K562 (cell line): ENCODE data around the gene KLK1. TPM values are rescaled to one million over a fixed set of nuclear protein-coding genes. Genes with fewer than 3 reads are reported as not detected.

Source experiments
- ATAC-seq: fragments of 200-7000 bp; cut with Tn5 transposase; 3 replicates; pipeline ENCODE4 v1.9.1; 2020; ENCODE audit warnings: moderate library complexity
- BruUV-seq: library from RNA; stranded (reverse); fragments of 400-500 nt; replicated peaks from 2 replicates; lab custom pipeline; 2021; lab: Mats Ljungman, UMichigan
- CTCF ChIA-PET: fragments of 300-600 bp; formaldehyde crosslinking; extraction: SDS; loops from one replicate; lab custom pipeline; 2021; ENCODE audit warnings: low intra/inter-chr PET ratio; lab: Yijun Ruan, JAX
- POLR2A ChIA-PET: fragments of 300-600, 350-650 bp; sonication (Branson Sonifier 250); formaldehyde crosslinking; extraction: SDS; loops from one replicate; lab custom pipeline; 2021; ENCODE audit warnings: antibody characterized with exemption, inconsistent platforms; lab: Yijun Ruan, JAX
- DNase-seq, 4 experiments: peaks; one replicate each; pipeline versions ENCODE4 v3.0.0 to v3.0.0-alpha.2; 2011 to 2018; ENCODE audit warnings: low spot score in 3 of 4, mixed read lengths in 3 of 4; ENCODE audit errors: extremely low read depth in 1 of 4
- FAIRE-seq: peaks from 2 replicates; lab custom pipeline; 2011; peaks lifted over from hg19 to GRCh38; lab: Jason Lieb, UNC
- H2AFZ ChIP-seq: 2 replicates; pipeline ENCODE4 v1.6.0; 2011; ENCODE audit warnings: low read depth, low read length, control low read depth, inconsistent platforms
- H3K27ac ChIP-seq: fragments of 200-600 bp; 3 replicates; pipeline ENCODE4 v1.8.0; 2011; ENCODE audit warnings: low read depth, mild to moderate bottlenecking, control low read depth, inconsistent platforms, low read length, moderate library complexity, mixed read lengths; ENCODE audit errors: extremely low read depth
- H3K27me3 ChIP-seq, 2 experiments: fragments of 300-600 bp in 1 of 2; 2 replicates in 1 of 2; 3 replicates in 1 of 2; pipeline versions ENCODE4 v1.6.0 to v1.8.0; 2011; ENCODE audit warnings: inconsistent platforms in 2 of 2, low read length in 2 of 2, mild to moderate bottlenecking in 1 of 2, mixed read lengths in 1 of 2, moderate library complexity in 1 of 2; ENCODE audit not compliant: control insufficient read depth in 2 of 2, insufficient read depth in 2 of 2
- H3K36me3 ChIP-seq: fragments of 300-600 bp; 3 replicates; pipeline ENCODE4 v1.8.0; 2011; ENCODE audit warnings: mild to moderate bottlenecking, low read length, inconsistent platforms; ENCODE audit not compliant: control insufficient read depth, insufficient read depth
- H3K4me1 ChIP-seq, 2 experiments: fragments of 200-600 bp in 1 of 2; replicated peaks in 1 of 2; 2 replicates in 1 of 2; 3 replicates in 1 of 2; pipeline versions ENCODE4 v1.5.1 to v1.8.0; 2011; ENCODE audit warnings: inconsistent platforms in 2 of 2, low read length in 2 of 2, mild to moderate bottlenecking in 1 of 2, mixed read lengths in 1 of 2, moderate library complexity in 1 of 2; ENCODE audit not compliant: control insufficient read depth in 2 of 2, insufficient read depth in 2 of 2
- H3K4me2 ChIP-seq: 2 replicates; pipeline ENCODE4 v1.6.1; 2011; ENCODE audit warnings: low read length, control low read depth, inconsistent platforms, mixed read lengths; ENCODE audit not compliant: insufficient read depth
- H3K4me3 ChIP-seq: fragments of 200-600 bp; sonication (generic), shearing (Covaris generic); 2 replicates; pipeline ENCODE4 v1.5.1; 2016; ENCODE audit warnings: control low read depth, inconsistent platforms
- H3K79me2 ChIP-seq: fragments of 200-600 bp; 3 replicates; pipeline ENCODE4 v1.8.0; 2011; ENCODE audit warnings: low read length, inconsistent platforms; ENCODE audit not compliant: control insufficient read depth, insufficient read depth
- H3K9ac ChIP-seq, 2 experiments: 2 replicates each; pipeline versions ENCODE4 v1.6.0 to v1.6.1; 2011; ENCODE audit warnings: low read depth in 2 of 2, low read length in 2 of 2, control low read depth in 1 of 2, inconsistent platforms in 1 of 2, mild to moderate bottlenecking in 1 of 2, mixed read lengths in 1 of 2; ENCODE audit not compliant: insufficient read depth in 1 of 2
- H3K9me1 ChIP-seq: one replicate; pipeline ENCODE4 v1.6.0; 2011; ENCODE audit warnings: inconsistent platforms, mild to moderate bottlenecking, low read length, moderate library complexity; ENCODE audit not compliant: control insufficient read depth, insufficient read depth
- H3K9me3 ChIP-seq: replicated peaks from 2 replicates; pipeline ENCODE4 v1.5.1; 2011; ENCODE audit warnings: low read depth, low read length, inconsistent platforms; ENCODE audit not compliant: control insufficient read depth, insufficient read depth
- H4K20me1 ChIP-seq: replicated peaks from 2 replicates; pipeline ENCODE4 v1.6.1; 2011; ENCODE audit warnings: low read length, inconsistent platforms, mixed read lengths; ENCODE audit not compliant: control insufficient read depth, insufficient read depth
- BCOR ChIP-seq: fragments of 450-650 bp; IDR thresholded peaks from 2 replicates; pipeline ENCODE4 v1.6.1; 2016
- CBX5 ChIP-seq: IDR thresholded peaks from 2 replicates; pipeline ENCODE4 v1.6.1; 2014; ENCODE audit warnings: low read depth, borderline replicate concordance
- ETS1 ChIP-seq: conservative IDR thresholded peaks from 2 replicates; pipeline ENCODE4 v1.6.1; 2011; ENCODE audit warnings: low read depth, mild to moderate bottlenecking, low read length; ENCODE audit not compliant: control insufficient read depth
- HIVEP1 ChIP-seq: fragments of 250-450 bp; sonication (Bioruptor Pico); IDR thresholded peaks from 2 replicates; pipeline ENCODE4 v1.4.0; 2020; ENCODE audit warnings: mild to moderate bottlenecking
- KDM1A ChIP-seq, 2 experiments: fragments of 450-650 bp; IDR thresholded peaks; 2 replicates each; pipeline ENCODE4 v1.6.1; 2016; ENCODE audit warnings: mild to moderate bottlenecking in 2 of 2
- NFRKB ChIP-seq: fragments of 450-650 bp; IDR thresholded peaks from 2 replicates; pipeline ENCODE4 v1.6.1; 2016; ENCODE audit warnings: low read depth
- PPARD ChIP-seq: fragments of 250-450 bp; sonication (Bioruptor Pico); IDR thresholded peaks from 2 replicates; pipeline ENCODE4 v1.8.0; 2022; ENCODE audit warnings: inconsistent platforms, mild to moderate bottlenecking, moderate library complexity
- RBM25 ChIP-seq: fragments of 200-400 bp; formaldehyde crosslinking; IDR thresholded peaks from 2 replicates; pipeline ENCODE4 v1.6.1; 2018; ENCODE audit warnings: low read length, low read depth, moderate library complexity; ENCODE audit not compliant: severe bottlenecking
- SMARCA5 ChIP-seq: fragments of 450-650 bp; IDR thresholded peaks from 2 replicates; pipeline ENCODE4 v1.6.1; 2016
- SRSF3 ChIP-seq: fragments of 200-400 bp; formaldehyde crosslinking; IDR thresholded peaks from 2 replicates; pipeline ENCODE4 v1.6.1; 2016; ENCODE audit warnings: mild to moderate bottlenecking, low read length, moderate library complexity; ENCODE audit not compliant: insufficient read depth
- STAT5B ChIP-seq: fragments of 250-450 bp; sonication (Bioruptor Pico); IDR thresholded peaks from 2 replicates; pipeline ENCODE4 v1.8.0; 2021; ENCODE audit warnings: mild to moderate bottlenecking, inconsistent platforms
- TBL1XR1 ChIP-seq, 2 experiments: IDR thresholded peaks; 2 replicates each; pipeline ENCODE4 v1.6.1; 2012; ENCODE audit warnings: improper control_type of control experiment in 2 of 2, low read length in 2 of 2, mild to moderate bottlenecking in 1 of 2
- ZBTB5 ChIP-seq: fragments of 450-650 bp; IDR thresholded peaks from 2 replicates; pipeline ENCODE4 v1.6.1; 2017; ENCODE audit warnings: antibody characterized with exemption
- ZKSCAN8 ChIP-seq: fragments of 200-800 bp; sonication (Bioruptor generic); IDR thresholded peaks from 2 replicates; pipeline ENCODE4 v1.6.1; 2016; ENCODE audit warnings: missing genetic modification characterization, missing compliant biosample characterization
- ZNF146 ChIP-seq: IDR thresholded peaks from one replicate; pipeline ENCODE4 v1.6.1; 2018; ENCODE audit warnings: missing compliant biosample characterization; ENCODE audit not compliant: unreplicated experiment
- ZNF512 ChIP-seq: IDR thresholded peaks from 2 replicates; pipeline ENCODE4 v1.6.1; 2016; ENCODE audit warnings: missing genetic modification characterization, missing compliant biosample characterization
- ZNF589 ChIP-seq: fragments of 200-800 bp; sonication (Bioruptor generic); IDR thresholded peaks from 2 replicates; pipeline ENCODE4 v1.6.1; 2016; ENCODE audit warnings: low read depth, missing genetic modification characterization, missing compliant biosample characterization
- ZNF766 ChIP-seq: fragments of 200-800 bp; sonication (Bioruptor generic); conservative IDR thresholded peaks from 2 replicates; pipeline ENCODE4 v1.6.1; 2016; ENCODE audit warnings: missing genetic modification characterization, missing compliant biosample characterization
- WGBS: fragments of 100-300 bp; shearing (Covaris generic); methylation state at CpG from one replicate; pipeline ENCODE4 v1.1.6; 2016; ENCODE audit warnings: low coverage, mixed read lengths; ENCODE audit not compliant: insufficient coverage; ENCODE audit errors: missing lambda C conversion rate; 5-methylcytosine and 5-hydroxymethylcytosine counted together
- in situ Hi-C: fragments of 300-500 bp; cut with MboI; formaldehyde crosslinking; loops from 4 replicates; pipeline ENCODE4 v1.15.0; 2018; ENCODE audit warnings: inconsistent platforms, mixed read lengths
- intact Hi-C: fragments of 100-400 bp; cut with micrococcal nuclease; formaldehyde crosslinking; loops from 2 replicates; pipeline ENCODE4 v1.14.2; 2022
- polyA plus RNA-seq, 8 experiments: library from polyadenylated mRNA; depleted of rRNA in 4 of 8; stranded (reverse) in 5 of 8; unstranded in 3 of 8; fragments of >200 nt; fragmentation: Nextera tagmentation in 2 of 8; fragmentation: Illumina TruSeq in 1 of 8; extraction: Ambion mirVana in 2 of 8; extraction: Trizol in 1 of 8; gene quantifications; 2 replicates each; pipeline versions ENCODE4 v1.2.1 to v1.2.3, GENCODE V29; 2011 to 2014; ENCODE audit warnings: inconsistent platforms in 1 of 8, missing spikeins in 1 of 8
- total RNA-seq, 7 experiments: library from RNA; depleted of rRNA in 6 of 7; stranded (reverse); fragments of >200 nt in 6 of 7; fragmentation: Illumina TruSeq in 2 of 7; extraction: Trizol in 2 of 7; gene quantifications; 2 replicates each; pipeline versions ENCODE4 v1.2.1 to v1.2.3, GENCODE V29; 2011 to 2021; ENCODE audit warnings: low replicate concordance in 1 of 7

Gene KLK1
- total and polyA plus RNA-seq, 9 of the 15 experiments (the other 6 are each of a cell fraction or from before 2014, with no cell fraction given) = 0.87 to 15.4 (median 9.1) TPM

DNA sequence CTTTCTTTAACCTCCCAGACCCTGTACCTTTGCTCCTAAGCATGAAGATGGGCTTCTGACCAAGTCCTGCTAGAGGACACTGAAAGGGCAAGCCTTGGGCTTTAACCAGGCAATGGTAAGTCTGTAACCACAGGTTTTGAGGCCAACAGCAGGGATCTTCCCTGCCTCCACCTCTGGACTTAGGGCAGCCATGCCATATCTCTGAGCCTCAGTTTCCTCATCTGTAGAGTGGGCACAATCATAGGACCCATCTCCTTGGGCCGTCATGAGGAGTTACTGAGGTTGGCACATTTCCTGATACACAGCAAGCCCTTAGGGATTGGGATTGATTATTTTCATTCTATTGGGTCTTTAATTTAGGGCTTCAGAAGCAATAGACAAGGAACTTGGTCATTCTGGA is 14.7 kb downstream of the KLK1 start:
- Histone ChIP-seq H3K4me1 (peaks cover 0 to 4% of the 10 kb centered on the region in 2 experiments; a peak in 1 of 5 replicates), H3K9ac (no peak overlapping the region), H3K79me2 (peaks cover 10% of the 10 kb centered on the region), H3K9me3 (no peaks in the 10 kb centered on the region), H3K4me2 (no peak overlapping the region), H3K9me1 (no peaks in the 10 kb centered on the region), H4K20me1 (0 out of 2 replicates have a peak, but pooled peaks cover under 1% of the 10 kb centered on the region), H3K4me3 (no peak overlapping the region), H3K36me3 (peaks cover 1% of the 10 kb centered on the region; the same call in 1 of the 3 replicates), H2AFZ (no peak overlapping the region), H3K27me3 (peaks cover 0 to 11% of the 10 kb centered on the region in 2 experiments; a peak in 2 of 5 replicates), H3K27ac (no peak overlapping the region)
- ChIA-PET CTCF (interaction anchor here (0.7 kb wide), 1 partner anchor 15 kb away, joined by 3 read pairs; the partner anchor contains the start of gene KLK1), POLR2A (interaction anchor here (1.1 kb wide), 1 partner anchor 12 kb away, joined by 3 read pairs; no protein-coding TSS in a partner anchor)
- intact Hi-C loops = no loop called here
- BruUV-seq = no TSS peak
- WGBS = 6% methylated on average over 1 of the region's 1 CpG
- in situ Hi-C loops = no loop called here
- no peak for FAIRE-seq
- no peak for DNase-seq
- no peak for ATAC-seq
- TF ChIP-seq NFRKB (no peak), ZKSCAN8 (no peak), ZNF589 (CRISPR knock-in tag) (no peak), BCOR (peak; percentile 81), STAT5B (CRISPR knock-in tag) (no peak), ETS1 (no peak), CBX5 (no peak), SMARCA5 (peak; percentile 16; the same call in 1 of the 2 replicates), KDM1A (IDR thresholded peaks at IDR 0.05) (peak; percentile 15 to 32; a peak in 1 of 4 replicates), ZNF146 (CRISPR knock-in tag) (no peak), RBM25 (peak; percentile 90), ZNF766 (CRISPR knock-in tag) (no peak), PPARD (CRISPR knock-in tag) (no peak), TBL1XR1 (IDR thresholded peaks at IDR 0.05; ENCODE audit: low read length in 2 of 2) (no peak), ZBTB5 (no peak), SRSF3 (no peak), ZNF512 (tag) (no peak), HIVEP1 (CRISPR knock-in tag) (no peak)
